ENCODE data around the gene CTCFL.
A peak's percentile ranks its signal among the peaks of the same experiment; 100 is the strongest.
"Not testable (repeated sequence)": the region's sequence is repeated elsewhere in the genome, so short reads cannot be mapped to it uniquely, and the experiment has no call there.

CTCFL gene

GRCh38 chr20:57536771-57537724 lies 12.1 kb upstream of the CTCFL start:
- DNase-seq (ENCODE audit: low read depth in 2 of 2): no peak

- no peak for DNase-seq (ENCODE audit: low read depth in 2 of 2)
These were observed 11.3 kb upstream of the CTCFL start for GRCh38 chr20:57536120-57536708.

- DNase-seq (ENCODE audit: low read depth in 2 of 2): no peak
These were observed 10.4 kb upstream of the CTCFL start for GRCh38 chr20:57535297-57535696.

- DNase-seq (ENCODE audit: low read depth in 2 of 2): no peak
These were observed 7.2 kb upstream of the CTCFL start for GRCh38 chr20:57532104-57532503.

- DNase-seq (ENCODE audit: low read depth in 2 of 2): no peak
These were observed 5.5 kb upstream of the CTCFL start for GRCh38 chr20:57530327-57530981.

GRCh38 chr20:57529810-57530209 lies 4.9 kb upstream of the CTCFL start:
- DNase-seq (ENCODE audit: low read depth in 2 of 2): no peak

GRCh38 chr20:57529160-57529585 lies 4.2 kb upstream of the CTCFL start:
- no peak for DNase-seq (ENCODE audit: low read depth in 2 of 2)

GRCh38 chr20:57528148-57528547 lies 3.2 kb upstream of the CTCFL start:
- DNase-seq (ENCODE audit: low read depth in 2 of 2): no peak

- no peak for DNase-seq (ENCODE audit: low read depth in 2 of 2)
These were observed 2.8 kb upstream of the CTCFL start for GRCh38 chr20:57527728-57528127.

- no peak for DNase-seq (ENCODE audit: low read depth in 2 of 2)
These were observed 2.0 kb upstream of the CTCFL start for GRCh38 chr20:57526885-57527460.

GRCh38 chr20:57526087-57526884 lies 1.3 kb upstream of the CTCFL start:
- no peak for DNase-seq (ENCODE audit: low read depth in 2 of 2)

GRCh38 chr20:57525328-57526086 lies 567 bp upstream of the CTCFL start:
- DNase-seq (ENCODE audit: low read depth in 2 of 2): no peak

- DNase-seq (ENCODE audit: low read depth in 2 of 2): no peak
These were observed 1.2 kb downstream of the CTCFL start for GRCh38 chr20:57523782-57524181.

GRCh38 chr20:57522380-57523140 lies 2.4 kb downstream of the CTCFL start:
- no peak for DNase-seq (ENCODE audit: low read depth in 2 of 2)

GRCh38 chr20:57517904-57518303 lies 7.0 kb downstream of the CTCFL start:
- no peak for DNase-seq (ENCODE audit: low read depth in 2 of 2)

- DNase-seq (ENCODE audit: low read depth in 2 of 2): peak in 1 of 2 experiments; percentile 17
These were observed 10.6 kb downstream of the CTCFL start for GRCh38 chr20:57514273-57514751.

- DNase-seq (ENCODE audit: low read depth in 2 of 2): no peak
These were observed 11.7 kb downstream of the CTCFL start for GRCh38 chr20:57513199-57513598.

GRCh38 chr20:57512432-57512831 lies 12.5 kb downstream of the CTCFL start:
- DNase-seq (ENCODE audit: low read depth in 2 of 2): no peak

- not testable (repeated sequence) for DNase-seq (ENCODE audit: low read depth in 2 of 2)
These were observed 13.2 kb downstream of the CTCFL start for GRCh38 chr20:57511709-57512108.
